GM19324 (cell line): ENCODE measurements around the gene ARID3B.
"Not testable (repeated sequence)": the region's sequence is repeated elsewhere in the genome, so short reads cannot be mapped to it uniquely, and the experiment has no call there.

Source experiments
- ATAC-seq: cut with Tn5 transposase; IDR thresholded peaks from one replicate; pipeline ENCODE4 v1.9.1; 2021; ENCODE audit warnings: mild to moderate bottlenecking, moderate library complexity; ENCODE audit not compliant: unreplicated experiment, low FRiP score

Gene ARID3B

GRCh38 chr15:74618841-74619596, 78.0 kb downstream of the ARID3B start:
- ATAC-seq, result no peak

GRCh38 chr15:74619916-74620635, 79.1 kb downstream of the ARID3B start:
- no peak for ATAC-seq

- ATAC-seq, result no peak
Measured at GRCh38 chr15:74620636-74621545, 79.9 kb downstream of the ARID3B start.

GRCh38 chr15:74621546-74621920, 80.5 kb downstream of the ARID3B start:
- ATAC-seq, result no peak

- ATAC-seq, result no peak
Measured at GRCh38 chr15:74621936-74622335, 80.9 kb downstream of the ARID3B start.

GRCh38 chr15:74622758-74623157, 81.7 kb downstream of the ARID3B start:
- no peak for ATAC-seq

GRCh38 chr15:74624020-74624602, 83.1 kb downstream of the ARID3B start:
- ATAC-seq, result no peak

- ATAC-seq, result no peak
Measured at GRCh38 chr15:74625693-74626092, 84.7 kb downstream of the ARID3B start.

GRCh38 chr15:74626336-74626735, 85.3 kb downstream of the ARID3B start:
- ATAC-seq, result no peak

- peak; percentile 67 for ATAC-seq
Measured at GRCh38 chr15:74626752-74627692, 86.0 kb downstream of the ARID3B start.

- ATAC-seq, result no peak
Measured at GRCh38 chr15:74627766-74628165, 86.7 kb downstream of the ARID3B start.

- ATAC-seq, result no peak
Measured at GRCh38 chr15:74628199-74628598, 87.2 kb downstream of the ARID3B start.

- ATAC-seq, result no peak
Measured at GRCh38 chr15:74628949-74629348, 87.9 kb downstream of the ARID3B start.

- ATAC-seq, result not testable (repeated sequence)
Measured at GRCh38 chr15:74629696-74630095, 88.7 kb downstream of the ARID3B start.

- no peak for ATAC-seq
Measured at GRCh38 chr15:74630284-74631086, 89.5 kb downstream of the ARID3B start.

GRCh38 chr15:74631087-74631385, 90.0 kb downstream of the ARID3B start:
- no peak for ATAC-seq

- no peak for ATAC-seq
Measured at GRCh38 chr15:74631408-74631807, 90.4 kb downstream of the ARID3B start.

GRCh38 chr15:74631935-74632560, 91.0 kb downstream of the ARID3B start:
- no peak for ATAC-seq
